GM21786 (cell line): ENCODE data around the gene LRRN4.
"Not testable (repeated sequence)": the region's sequence is repeated elsewhere in the genome, so short reads cannot be mapped to it uniquely, and the experiment has no call there.

Experiments
- ATAC-seq: cut with Tn5 transposase; IDR thresholded peaks from one replicate; pipeline ENCODE4 v1.9.1; 2021; ENCODE audit not compliant: unreplicated experiment

LRRN4 gene

GRCh38 chr20:6034134-6034969 is 19.5 kb downstream of the LRRN4 start:
- no peak for ATAC-seq

GRCh38 chr20:6032907-6033306 is 21.0 kb downstream of the LRRN4 start:
- not testable (repeated sequence) for ATAC-seq

- no peak for ATAC-seq
These were observed 23.3 kb downstream of the LRRN4 start for GRCh38 chr20:6030453-6031080.

GRCh38 chr20:6029538-6029937 is 24.3 kb downstream of the LRRN4 start:
- no peak for ATAC-seq

GRCh38 chr20:6028818-6029217 is 25.0 kb downstream of the LRRN4 start:
- no peak for ATAC-seq

GRCh38 chr20:6026051-6026450 is 27.8 kb downstream of the LRRN4 start:
- no peak for ATAC-seq

GRCh38 chr20:6024768-6025167 is 29.1 kb downstream of the LRRN4 start:
- ATAC-seq: no peak

GRCh38 chr20:6017880-6018279 is 36.0 kb downstream of the LRRN4 start:
- no peak for ATAC-seq

- no peak for ATAC-seq
These were observed 36.4 kb downstream of the LRRN4 start for GRCh38 chr20:6017467-6017866.

- no peak for ATAC-seq
These were observed 38.9 kb downstream of the LRRN4 start for GRCh38 chr20:6014957-6015356.

- ATAC-seq: no peak
These were observed 39.8 kb downstream of the LRRN4 start for GRCh38 chr20:6014017-6014416.

- no peak for ATAC-seq
These were observed 41.7 kb downstream of the LRRN4 start for GRCh38 chr20:6012179-6012578.

- no peak for ATAC-seq
These were observed 45.6 kb downstream of the LRRN4 start for GRCh38 chr20:6008254-6008653.

GRCh38 chr20:6007529-6008103 is 46.2 kb downstream of the LRRN4 start:
- ATAC-seq: no peak

- ATAC-seq: no peak
These were observed 46.7 kb downstream of the LRRN4 start for GRCh38 chr20:6007094-6007528.

- ATAC-seq: no peak
These were observed 47.3 kb downstream of the LRRN4 start for GRCh38 chr20:6006603-6006949.

GRCh38 chr20:6000871-6001270 is 53.0 kb downstream of the LRRN4 start:
- no peak for ATAC-seq

GRCh38 chr20:5999783-6000182 is 54.1 kb downstream of the LRRN4 start:
- no peak for ATAC-seq

- peak; percentile 98 for ATAC-seq
These were observed 57.1 kb downstream of the LRRN4 start for GRCh38 chr20:5996765-5997164.

GRCh38 chr20:5991623-5992441 is 62.0 kb downstream of the LRRN4 start:
- no peak for ATAC-seq

- no peak for ATAC-seq
These were observed 62.9 kb downstream of the LRRN4 start for GRCh38 chr20:5990946-5991345.
